RCC 7860 (cell line): ENCODE data around the gene ANXA2R.

Experiments used
- DNase-seq: peaks from one replicate; pipeline ENCODE4 v3.0.0-alpha.2; 2015; ENCODE audit warnings: low spot score
- FAIRE-seq: peaks from 2 replicates; lab custom pipeline; 2012; peaks lifted over from hg19 to GRCh38; lab: Jason Lieb, UNC

ANXA2R gene

GRCh38 chr5:43001748-43002147, 38.4 kb downstream of the ANXA2R start:
- DNase-seq (no peak), FAIRE-seq (no peak)

GRCh38 chr5:43000914-43001313, 39.2 kb downstream of the ANXA2R start:
- no peak for DNase-seq
- no peak for FAIRE-seq

GRCh38 chr5:43000111-43000840, 39.8 kb downstream of the ANXA2R start:
- FAIRE-seq (no peak), DNase-seq (no peak)

GRCh38 chr5:42995360-42995751, 44.8 kb downstream of the ANXA2R start:
- no peak for FAIRE-seq
- no peak for DNase-seq

GRCh38 chr5:42994555-42995359, 45.4 kb downstream of the ANXA2R start:
- FAIRE-seq (peak; percentile 91), DNase-seq (peak; percentile 93)

- peak; percentile 7 for FAIRE-seq
- no peak for DNase-seq
These were observed 45.9 kb downstream of the ANXA2R start for GRCh38 chr5:42994246-42994554.

- FAIRE-seq (no peak), DNase-seq (peak; percentile 51)
These were observed 46.4 kb downstream of the ANXA2R start for GRCh38 chr5:42993516-42994245.

GRCh38 chr5:42992088-42992879, 47.8 kb downstream of the ANXA2R start:
- no peak for FAIRE-seq
- DNase-seq, result peak; percentile 85

GRCh38 chr5:42991404-42992087, 48.6 kb downstream of the ANXA2R start:
- DNase-seq (no peak), FAIRE-seq (no peak)

- DNase-seq (no peak), FAIRE-seq (no peak)
These were observed 49.2 kb downstream of the ANXA2R start for GRCh38 chr5:42990892-42991291.
